HepG2 (cell line): ENCODE measurements around the gene SELPLG. TPM values are rescaled to one million over a fixed set of nuclear protein-coding genes. Genes with fewer than 3 reads are reported as not detected.

Source experiments
- ATAC-seq: fragments of 200-7000 bp; cut with Tn5 transposase; 3 replicates; pipeline ENCODE4 v1.9.1; 2020; ENCODE audit warnings: mild to moderate bottlenecking, moderate library complexity
- BruUV-seq: library from RNA; stranded (reverse); fragments of 400-500 nt; replicated peaks from 2 replicates; lab custom pipeline; 2021; lab: Mats Ljungman, UMichigan
- CTCF ChIA-PET: fragments of 300-600 bp; formaldehyde crosslinking; extraction: SDS; loops from one replicate; lab custom pipeline; 2021; ENCODE audit warnings: low total read pairs, inconsistent platforms, low intra/inter-chr PET ratio; lab: Yijun Ruan, JAX
- POLR2A ChIA-PET: fragments of 350-600 bp; sonication (Branson Sonifier 250); formaldehyde crosslinking; loops from one replicate; lab custom pipeline; 2020; ENCODE audit warnings: antibody characterized with exemption, inconsistent platforms; lab: Yijun Ruan, JAX
- DNase-seq: peaks from one replicate; pipeline ENCODE4 v3.0.0-alpha.2; 2015; ENCODE audit warnings: low spot score
- FAIRE-seq: peaks from 3 replicates; lab custom pipeline; 2011; peaks lifted over from hg19 to GRCh38; lab: Jason Lieb, UNC
- H2AFZ ChIP-seq: one replicate; pipeline ENCODE4 v1.6.1; 2011; ENCODE audit warnings: low read length, inconsistent platforms
- H3K27ac ChIP-seq: fragments of 300-600 bp; 3 replicates; pipeline ENCODE4 v1.8.0; 2011; ENCODE audit warnings: mixed run types, mild to moderate bottlenecking, mixed read lengths, low read length, inconsistent platforms; ENCODE audit not compliant: insufficient read depth; ENCODE audit errors: extremely low read length
- H3K27me3 ChIP-seq, 2 experiments: fragments of 200-600 bp in 1 of 2; 2 replicates in 1 of 2; 3 replicates in 1 of 2; pipeline versions ENCODE4 v1.6.0 to v1.8.0; 2011; ENCODE audit warnings: low read length in 2 of 2, mild to moderate bottlenecking in 2 of 2, moderate library complexity in 2 of 2, inconsistent platforms in 1 of 2; ENCODE audit not compliant: insufficient read depth in 2 of 2, control insufficient read depth in 1 of 2
- H3K36me3 ChIP-seq, 2 experiments: fragments of 200-600 bp in 1 of 2; replicated peaks in 1 of 2; 2 replicates in 1 of 2; 3 replicates in 1 of 2; pipeline versions ENCODE4 v1.5.1 to v1.8.0; 2011; ENCODE audit warnings: low read length in 2 of 2, inconsistent platforms in 1 of 2; ENCODE audit not compliant: insufficient read depth in 2 of 2, control insufficient read depth in 1 of 2
- H3K4me1 ChIP-seq: 2 replicates; pipeline ENCODE4 v1.5.1; 2012; ENCODE audit warnings: low read length, inconsistent platforms; ENCODE audit not compliant: insufficient read depth
- H3K4me2 ChIP-seq: 2 replicates; pipeline ENCODE4 v1.6.0; 2011; ENCODE audit warnings: low read depth, low read length, inconsistent platforms
- H3K4me3 ChIP-seq, 3 experiments: fragments of 200-600 bp in 1 of 3; sonication (generic), shearing (Covaris generic) in 1 of 3; replicated peaks in 1 of 3; 2 replicates each; pipeline ENCODE4 v1.5.1; 2011 to 2016; ENCODE audit warnings: low read length in 3 of 3, inconsistent platforms in 2 of 3, low read depth in 2 of 3, mild to moderate bottlenecking in 2 of 3, control low read depth in 1 of 3, mixed read lengths in 1 of 3; ENCODE audit not compliant: insufficient read depth in 1 of 3
- H3K79me2 ChIP-seq: one replicate; pipeline ENCODE4 v1.6.1; 2011; ENCODE audit warnings: low read length, inconsistent platforms; ENCODE audit not compliant: insufficient read depth
- H3K9ac ChIP-seq: 2 replicates; pipeline ENCODE4 v1.6.0; 2011; ENCODE audit warnings: mild to moderate bottlenecking, low read depth, low read length, inconsistent platforms; ENCODE audit not compliant: insufficient read depth
- H3K9me3 ChIP-seq: 2 replicates; pipeline ENCODE4 v1.5.1; 2012; ENCODE audit warnings: mild to moderate bottlenecking, low read length
- H4K20me1 ChIP-seq: 2 replicates; pipeline ENCODE4 v1.6.0; 2011; ENCODE audit warnings: inconsistent platforms, mild to moderate bottlenecking, low read length, moderate library complexity; ENCODE audit not compliant: insufficient read depth
- ARID4A ChIP-seq: sonication (generic); formaldehyde crosslinking; IDR thresholded peaks from 2 replicates; pipeline ENCODE4 v1.5.0; 2020; ENCODE audit warnings: mild to moderate bottlenecking, missing genetic modification reagents, borderline replicate concordance
- HDAC1 ChIP-seq: sonication (generic); formaldehyde crosslinking; IDR thresholded peaks from 2 replicates; pipeline ENCODE4 v1.5.1; 2020; ENCODE audit warnings: mild to moderate bottlenecking, missing genetic modification reagents
- HMGXB4 ChIP-seq, 2 experiments: sonication (generic) in 1 of 2; formaldehyde crosslinking in 1 of 2; IDR thresholded peaks; 2 replicates each; pipeline versions ENCODE4 v1.4.0 to v1.6.1; 2018 to 2020; ENCODE audit warnings: missing genetic modification reagents in 2 of 2, borderline replicate concordance in 1 of 2, low read depth in 1 of 2, mild to moderate bottlenecking in 1 of 2, missing biosample characterization in 1 of 2
- KLF12 ChIP-seq: sonication (generic); formaldehyde crosslinking; IDR thresholded peaks from 2 replicates; pipeline ENCODE4 v1.4.0; 2020; ENCODE audit warnings: missing genetic modification reagents, borderline replicate concordance
- KLF6 ChIP-seq: IDR thresholded peaks from 2 replicates; pipeline ENCODE4 v1.8.0; 2016; ENCODE audit warnings: missing biosample characterization, missing genetic modification reagents
- MTERF4 ChIP-seq: sonication (generic); formaldehyde crosslinking; IDR thresholded peaks from 2 replicates; pipeline ENCODE4 v1.8.0; 2023; ENCODE audit warnings: mild to moderate bottlenecking, missing genetic modification reagents
- SIX1 ChIP-seq: sonication (generic); formaldehyde crosslinking; IDR thresholded peaks from 2 replicates; pipeline ENCODE4 v1.4.0; 2020; ENCODE audit warnings: missing genetic modification reagents, borderline replicate concordance
- SP2 ChIP-seq: sonication (generic); formaldehyde crosslinking; IDR thresholded peaks from 2 replicates; pipeline ENCODE4 v1.5.1; 2020; ENCODE audit warnings: mild to moderate bottlenecking, missing genetic modification reagents
- ZBED4 ChIP-seq: sonication (generic); formaldehyde crosslinking; IDR thresholded peaks from 2 replicates; pipeline ENCODE4 v1.4.0; 2020; ENCODE audit warnings: missing genetic modification reagents, borderline replicate concordance
- ZNF17 ChIP-seq: sonication (generic); formaldehyde crosslinking; IDR thresholded peaks from 2 replicates; pipeline ENCODE4 v1.5.0; 2020; ENCODE audit warnings: mild to moderate bottlenecking, missing genetic modification reagents
- ZNF225 ChIP-seq: sonication (generic); formaldehyde crosslinking; IDR thresholded peaks from 2 replicates; pipeline ENCODE4 v1.4.0; 2020; ENCODE audit warnings: mild to moderate bottlenecking, missing genetic modification reagents
- ZNF484 ChIP-seq: sonication (generic); formaldehyde crosslinking; IDR thresholded peaks from 2 replicates; pipeline ENCODE4 v1.5.1; 2020; ENCODE audit warnings: mild to moderate bottlenecking, low read depth, missing genetic modification reagents, borderline replicate concordance
- ZNF547 ChIP-seq: sonication (generic); formaldehyde crosslinking; IDR thresholded peaks from 2 replicates; pipeline ENCODE4 v1.5.1; 2020; ENCODE audit warnings: mild to moderate bottlenecking, missing genetic modification reagents
- ZSCAN22 ChIP-seq: sonication (generic); formaldehyde crosslinking; IDR thresholded peaks from 2 replicates; pipeline ENCODE4 v1.4.0; 2020; ENCODE audit warnings: mild to moderate bottlenecking, missing genetic modification reagents
- WGBS: methylation state at CpG from one replicate; pipeline ENCODE4 v1.1.6; 2017; ENCODE audit warnings: low lambda C conversion rate; 5-methylcytosine and 5-hydroxymethylcytosine counted together
- in situ Hi-C: cut with HindIII; loops from 2 replicates; pipeline ENCODE4 v1.10.0; 2017; ENCODE audit warnings: low pct_unique_long_range_greater_than_20kb; ENCODE audit not compliant: extremely low pct_ligation_motif_present
- intact Hi-C: fragments of 100-400 bp; cut with micrococcal nuclease; formaldehyde crosslinking; loops from one replicate; pipeline ENCODE4 v1.10.0; 2022; ENCODE audit not compliant: unreplicated experiment
- polyA plus RNA-seq, 8 experiments: library from polyadenylated mRNA; depleted of rRNA in 3 of 8; stranded (reverse) in 7 of 8; unstranded in 1 of 8; fragments of >200 nt; fragmentation: Illumina TruSeq in 4 of 8; extraction: Trizol in 4 of 8; gene quantifications; 2 replicates each; pipeline versions ENCODE4 v1.2.1 to v1.2.3, GENCODE V29; 2011 to 2016; ENCODE audit warnings: low read depth in 4 of 8, missing spikeins in 1 of 8, mixed read lengths in 1 of 8; ENCODE audit not compliant: insufficient read depth in 1 of 8
- total RNA-seq, 5 experiments: library from RNA; depleted of rRNA; stranded (reverse); fragments of >200 nt; fragmentation: Illumina TruSeq; extraction: Trizol; gene quantifications; 2 replicates each; pipeline ENCODE4 v1.2.3, GENCODE V29; 2016; ENCODE audit warnings: low read depth in 1 of 5

SELPLG gene
- total and polyA plus RNA-seq, 2 of the 13 experiments (the other 11 are each of a cell fraction or from before 2014, with no cell fraction given) = 0.12 TPM; not detected in 1

- in situ Hi-C loops = no loop called here
- H3K9ac ChIP-seq = no peak overlapping the region
Measured at GRCh38 chr12:108634341-108634751, 652 bp upstream of the SELPLG start.

More at GRCh38 chr12:108634341-108634751, 652 bp upstream of the SELPLG start:
- H3K36me3 ChIP-seq = no peaks in the 10 kb centered on the region
- no peak for FAIRE-seq
- no peaks in the 10 kb centered on the region for H3K79me2 ChIP-seq
- no peaks in the 10 kb centered on the region for H4K20me1 ChIP-seq
- no TSS peak for BruUV-seq
- H3K9me3 ChIP-seq = no peaks in the 10 kb centered on the region
- H3K27me3 ChIP-seq = peaks cover 4 to 37% of the 10 kb centered on the region in 2 experiments; a peak in 4 of 5 replicates
- DNase-seq = no peak
- intact Hi-C loops = no loop called here
- TF ChIP-seq MTERF4 (CRISPR knock-in tag) (no peak), SP2 (no peak), ZSCAN22 (CRISPR knock-in tag) (no peak), ZBED4 (CRISPR knock-in tag) (no peak), KLF6 (CRISPR knock-in tag) (no peak), ZNF547 (no peak), KLF12 (CRISPR knock-in tag) (no peak), HDAC1 (CRISPR knock-in tag) (no peak), ZNF484 (CRISPR knock-in tag) (no peak), ZNF225 (CRISPR knock-in tag) (no peak), SIX1 (no peak), ZNF17 (CRISPR knock-in tag) (no peak), HMGXB4 (CRISPR knock-in tag; IDR thresholded peaks at IDR 0.05; ENCODE audit: borderline replicate concordance in 1 of 2, low read depth in 1 of 2) (no peak), ARID4A (CRISPR knock-in tag) (no peak)
- no peak overlapping the region; the same call in 1 of the 2 replicates for H3K4me2 ChIP-seq
- H3K4me3 ChIP-seq = no peak overlapping the region
- H3K4me1 ChIP-seq = peaks cover 48% of the 10 kb centered on the region
- ChIA-PET POLR2A (no interaction called here), CTCF (no interaction called here)
- no peak overlapping the region for H2AFZ ChIP-seq
- no peak overlapping the region for H3K27ac ChIP-seq
- peak; percentile 14 for ATAC-seq
- WGBS = 26% methylated on average over 4 of the region's 4 CpGs
